H9 (cell line): ENCODE measurements around the gene PNRC1. TPM values are rescaled to one million over a fixed set of nuclear protein-coding genes. Genes with fewer than 3 reads are reported as not detected.
"Not testable (repeated sequence)": the region's sequence is repeated elsewhere in the genome, so short reads cannot be mapped to it uniquely, and the experiment has no call there.

Source experiments
- DNase-seq: peaks from one replicate; pipeline ENCODE4 v3.0.0-alpha.2; 2017
- H2AFZ ChIP-seq: one replicate; pipeline ENCODE4 v1.6.1; 2013; ENCODE audit warnings: mild to moderate bottlenecking, low read length, control low read depth, moderate library complexity
- H2AK5ac ChIP-seq: 2 replicates; pipeline ENCODE4 v1.6.1; 2013; ENCODE audit warnings: low read length, control low read depth, mixed read lengths; ENCODE audit not compliant: insufficient read length
- H2BK120ac ChIP-seq: one replicate; pipeline ENCODE4 v1.6.1; 2013; ENCODE audit warnings: low read depth, mild to moderate bottlenecking, low read length, control low read depth, inconsistent platforms; ENCODE audit not compliant: poor library complexity, severe bottlenecking
- H2BK12ac ChIP-seq: 2 replicates; pipeline ENCODE4 v1.6.1; 2013; ENCODE audit warnings: low read length, control low read depth, mixed read lengths, low read depth; ENCODE audit not compliant: insufficient read length
- H2BK15ac ChIP-seq: 2 replicates; pipeline ENCODE4 v1.6.1; 2013; ENCODE audit warnings: low read depth, low read length, control low read depth
- H2BK20ac ChIP-seq: one replicate; pipeline ENCODE4 v1.6.1; 2013; ENCODE audit warnings: low read depth, mild to moderate bottlenecking, low read length, control low read depth, inconsistent platforms; ENCODE audit not compliant: poor library complexity, severe bottlenecking
- H2BK5ac ChIP-seq: 2 replicates; pipeline ENCODE4 v1.6.1; 2013; ENCODE audit warnings: low read length, control low read depth, mixed read lengths; ENCODE audit not compliant: insufficient read length
- H3K14ac ChIP-seq: 2 replicates; pipeline ENCODE4 v1.6.1; 2013; ENCODE audit warnings: low read length, control low read depth; ENCODE audit not compliant: insufficient read depth
- H3K18ac ChIP-seq: 2 replicates; pipeline ENCODE4 v1.6.1; 2013; ENCODE audit warnings: low read depth, mild to moderate bottlenecking, mixed read lengths, low read length, control low read depth; ENCODE audit not compliant: insufficient read length
- H3K23ac ChIP-seq: 2 replicates; pipeline ENCODE4 v1.6.1; 2013; ENCODE audit warnings: low read length, control low read depth, mixed read lengths, low read depth; ENCODE audit not compliant: insufficient read length
- H3K23me2 ChIP-seq: 2 replicates; pipeline ENCODE4 v1.6.1; 2013; ENCODE audit warnings: low read depth, mild to moderate bottlenecking, mixed read lengths, low read length, control low read depth; ENCODE audit not compliant: insufficient read length, poor library complexity, severe bottlenecking
- H3K27ac ChIP-seq: 2 replicates; pipeline ENCODE4 v1.5.1; 2013; ENCODE audit warnings: low read length, control low read depth, mixed read lengths, low read depth; ENCODE audit not compliant: insufficient read length
- H3K27me3 ChIP-seq: 2 replicates; pipeline ENCODE4 v1.6.1; 2013; ENCODE audit warnings: low read length, control low read depth, inconsistent platforms; ENCODE audit not compliant: insufficient read depth
- H3K4ac ChIP-seq: 2 replicates; pipeline ENCODE4 v1.6.1; 2013; ENCODE audit warnings: low read depth, mild to moderate bottlenecking, control low read depth, inconsistent platforms, low read length, moderate library complexity
- H3K4me1 ChIP-seq: 2 replicates; pipeline ENCODE4 v1.6.1; 2013; ENCODE audit warnings: low read length, control low read depth, inconsistent platforms; ENCODE audit not compliant: insufficient read depth
- H3K4me2 ChIP-seq: 2 replicates; pipeline ENCODE4 v1.6.1; 2013; ENCODE audit warnings: low read length, control low read depth, mixed read lengths; ENCODE audit not compliant: insufficient read length, insufficient read depth
- H3K56ac ChIP-seq: 2 replicates; pipeline ENCODE4 v1.6.1; 2013; ENCODE audit warnings: low read depth, mild to moderate bottlenecking, mixed read lengths, low read length, control low read depth; ENCODE audit not compliant: insufficient read length
- H3K79me1 ChIP-seq: 2 replicates; pipeline ENCODE4 v1.6.1; 2013; ENCODE audit warnings: low read depth, mild to moderate bottlenecking, moderate library complexity, low read length, control low read depth, inconsistent platforms; ENCODE audit not compliant: insufficient read depth, poor library complexity, severe bottlenecking
- H3K79me2 ChIP-seq: 2 replicates; pipeline ENCODE4 v1.6.1; 2013; ENCODE audit warnings: low read length, control low read depth, inconsistent platforms; ENCODE audit not compliant: insufficient read depth
- H3K9ac ChIP-seq: 2 replicates; pipeline ENCODE4 v1.6.1; 2013; ENCODE audit warnings: low read length, control low read depth, mixed read lengths; ENCODE audit not compliant: insufficient read length; ENCODE audit errors: extremely low read depth
- H3K9me3 ChIP-seq: one replicate; pipeline ENCODE4 v1.6.1; 2013; ENCODE audit warnings: low read depth, low read length, inconsistent platforms; ENCODE audit not compliant: control insufficient read depth
- H3T11ph ChIP-seq: one replicate; pipeline ENCODE4 v1.6.1; 2013; ENCODE audit warnings: mild to moderate bottlenecking, low read length, control low read depth, inconsistent platforms
- H4K20me1 ChIP-seq: one replicate; pipeline ENCODE4 v1.6.1; 2013; ENCODE audit not compliant: control insufficient read depth, insufficient read length, insufficient read depth
- H4K5ac ChIP-seq: 2 replicates; pipeline ENCODE4 v1.6.1; 2013; ENCODE audit warnings: low read depth, mild to moderate bottlenecking, mixed read lengths, low read length, control low read depth; ENCODE audit not compliant: insufficient read length
- H4K8ac ChIP-seq: replicated peaks from 2 replicates; pipeline ENCODE4 v1.6.1; 2013; ENCODE audit warnings: low read length, control low read depth, mixed read lengths, low read depth; ENCODE audit not compliant: insufficient read length
- H4K91ac ChIP-seq: 2 replicates; pipeline ENCODE4 v1.6.1; 2013; ENCODE audit warnings: low read depth, mild to moderate bottlenecking, moderate library complexity, mixed read lengths, low read length, control low read depth; ENCODE audit not compliant: insufficient read length
- H3K27ac Mint-ChIP-seq, 3 experiments: 2 replicates in 2 of 3; 3 replicates in 1 of 3; pipeline ENCODE4 v1.8.0; 2020 to 2021; ENCODE audit warnings: mixed read lengths in 3 of 3, mild to moderate bottlenecking in 1 of 3, moderate library complexity in 1 of 3
- H3K27me3 Mint-ChIP-seq: 2 replicates; pipeline ENCODE4 v1.8.0; 2021; ENCODE audit warnings: low read depth, mild to moderate bottlenecking, moderate library complexity, mixed read lengths
- H3K36me3 Mint-ChIP-seq, 3 experiments: 2 replicates in 2 of 3; 3 replicates in 1 of 3; pipeline ENCODE4 v1.8.0; 2020 to 2021; ENCODE audit warnings: low read depth in 3 of 3, mixed read lengths in 3 of 3; ENCODE audit not compliant: insufficient read depth in 1 of 3
- H3K4me1 Mint-ChIP-seq, 2 experiments: 2 replicates each; pipeline ENCODE4 v1.8.0; 2020; ENCODE audit warnings: mixed read lengths in 2 of 2
- H3K4me3 Mint-ChIP-seq, 2 experiments: 2 replicates in 1 of 2; 3 replicates in 1 of 2; pipeline ENCODE4 v1.8.0; 2020 to 2021; ENCODE audit warnings: mild to moderate bottlenecking in 2 of 2, mixed read lengths in 2 of 2, moderate library complexity in 1 of 2
- H3K9me3 Mint-ChIP-seq, 2 experiments: 2 replicates in 1 of 2; 3 replicates in 1 of 2; pipeline ENCODE4 v1.8.0; 2020; ENCODE audit warnings: mild to moderate bottlenecking in 2 of 2, mixed read lengths in 2 of 2, moderate library complexity in 1 of 2
- WGBS: extraction: QIAGEN DNeasy Blood & Tissue Kit; methylation state at CpG from one replicate; pipeline ENCODE4 v1.1.7; 2013; ENCODE audit warnings: missing lambda C conversion rate, low lambda C conversion rate, mixed read lengths; ENCODE audit not compliant: insufficient read length; ENCODE audit errors: extremely low coverage; 5-methylcytosine and 5-hydroxymethylcytosine counted together
- total RNA-seq: library from RNA; stranded (reverse); gene quantifications from 2 replicates; pipeline ENCODE4 v1.2.1, GENCODE V29; 2021

PNRC1 gene
- total RNA-seq, 1 experiment from 2014 or later, result 57.4 TPM

DNA sequence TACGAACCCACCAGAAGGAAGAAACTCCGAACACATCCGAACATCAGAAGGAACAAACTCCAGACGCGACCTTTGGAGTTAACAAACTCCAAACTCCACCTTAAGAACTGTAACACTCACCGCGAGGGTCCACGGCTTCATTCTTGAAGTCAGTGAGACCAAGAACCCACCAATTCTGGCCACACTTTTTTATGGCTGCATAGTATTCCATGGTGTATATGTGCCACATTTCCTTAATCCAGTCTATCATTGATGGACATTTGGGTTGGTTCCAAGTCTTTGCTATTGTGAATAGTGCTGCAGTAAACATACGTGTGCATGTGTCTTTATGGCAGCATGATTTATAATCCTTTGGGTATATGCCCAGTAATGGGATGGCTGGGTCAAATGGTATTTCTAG is 14.4 kb upstream of the PNRC1 start:
- not testable (repeated sequence) for H3K56ac ChIP-seq, H2AK5ac ChIP-seq, H3K4me2 ChIP-seq, H3K79me2 ChIP-seq, H4K8ac ChIP-seq, H3T11ph ChIP-seq, H2BK20ac ChIP-seq, H3K27ac Mint-ChIP-seq, H4K20me1 ChIP-seq, H3K9ac ChIP-seq, H4K5ac ChIP-seq, H3K4me1 ChIP-seq, H3K9me3 Mint-ChIP-seq, H3K27ac ChIP-seq, H2AFZ ChIP-seq, H3K4ac ChIP-seq, H3K14ac ChIP-seq, H3K4me3 Mint-ChIP-seq, DNase-seq, H2BK5ac ChIP-seq, H2BK120ac ChIP-seq, H3K9me3 ChIP-seq, H3K27me3 ChIP-seq, H3K18ac ChIP-seq, H3K23ac ChIP-seq, H2BK12ac ChIP-seq, H3K23me2 ChIP-seq, H3K36me3 Mint-ChIP-seq, H3K4me1 Mint-ChIP-seq, H2BK15ac ChIP-seq, H3K79me1 ChIP-seq, H4K91ac ChIP-seq, H3K27me3 Mint-ChIP-seq
- no CpG with 5 or more reads among the region's 9 CpGs for whole genome bisulfite sequencing
